ENCODE measurements around the gene SIRPA.

SIRPA gene

DNA sequence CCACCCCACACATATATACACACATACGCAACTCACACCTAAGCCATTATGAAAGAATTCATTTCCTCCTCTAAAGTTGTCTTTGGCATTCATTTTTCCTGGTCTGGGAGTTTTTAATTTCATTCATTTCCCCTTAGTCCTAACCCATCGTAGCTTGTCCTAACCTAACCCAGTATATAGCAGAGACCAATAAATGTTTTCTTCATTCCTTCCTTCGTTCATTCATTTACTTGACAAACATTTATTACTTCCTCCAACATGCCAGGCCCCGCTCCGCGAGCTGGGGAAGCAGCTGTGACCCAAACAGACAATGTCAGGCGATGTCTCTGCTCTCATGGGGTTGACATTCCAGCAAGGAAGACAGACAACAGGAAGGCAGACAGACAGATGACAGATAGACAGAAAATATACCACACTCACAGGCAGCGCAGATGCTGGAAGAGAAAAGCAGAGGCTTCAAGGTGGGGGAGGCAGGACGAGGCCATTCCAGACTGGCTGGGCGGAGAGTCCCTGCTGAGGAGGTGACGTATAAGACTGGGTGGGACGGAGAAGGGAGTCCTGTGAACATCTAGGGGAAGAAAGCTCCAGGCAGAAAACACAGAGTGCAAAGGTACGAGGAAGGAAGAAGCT, 33.7 kb upstream of the SIRPA start:
- TF ChIP-seq ZNF274 (IDR thresholded peaks at IDR 0.05; ENCODE audit: low read depth, low read length), result no peak
- H3K4me3 ChIP-seq (ENCODE audit: low read length), result no peak overlapping the region

DNA sequence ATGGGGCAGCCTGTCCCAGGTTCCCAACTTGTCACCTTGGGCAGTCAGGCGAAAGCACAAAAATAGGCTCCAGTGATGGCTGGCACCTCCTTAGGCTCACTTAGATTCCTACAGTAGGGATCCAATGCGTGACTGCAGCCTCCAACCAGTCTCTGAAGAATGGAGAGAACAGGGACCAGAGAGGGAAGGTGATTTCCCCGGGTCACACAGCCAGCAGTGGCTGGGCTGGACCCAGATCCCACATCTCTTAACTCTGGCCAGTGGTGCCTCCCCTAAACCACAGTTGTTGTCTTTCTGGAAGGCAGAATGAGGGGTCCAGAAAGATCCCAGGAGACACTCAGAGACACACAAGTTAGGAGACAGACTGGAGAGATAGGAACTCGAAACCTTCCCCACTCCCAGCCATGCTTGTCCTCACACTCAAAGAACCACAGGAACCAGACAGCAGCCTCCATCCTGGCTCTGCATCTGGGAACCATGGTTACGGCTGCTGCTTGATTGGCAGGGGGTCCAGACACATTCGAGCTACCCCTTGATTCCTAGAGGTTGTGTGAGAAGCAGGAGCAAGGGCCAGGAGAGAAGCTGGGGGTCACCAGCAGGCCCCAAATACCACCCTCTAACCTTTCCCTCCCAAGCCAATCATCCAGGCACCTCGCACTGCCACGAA, 33.1 kb upstream of the SIRPA start:
- no peak overlapping the region for H3K4me3 ChIP-seq (ENCODE audit: low read length)
- no peak for TF ChIP-seq ZNF274 (IDR thresholded peaks at IDR 0.05; ENCODE audit: low read depth, low read length)

DNA sequence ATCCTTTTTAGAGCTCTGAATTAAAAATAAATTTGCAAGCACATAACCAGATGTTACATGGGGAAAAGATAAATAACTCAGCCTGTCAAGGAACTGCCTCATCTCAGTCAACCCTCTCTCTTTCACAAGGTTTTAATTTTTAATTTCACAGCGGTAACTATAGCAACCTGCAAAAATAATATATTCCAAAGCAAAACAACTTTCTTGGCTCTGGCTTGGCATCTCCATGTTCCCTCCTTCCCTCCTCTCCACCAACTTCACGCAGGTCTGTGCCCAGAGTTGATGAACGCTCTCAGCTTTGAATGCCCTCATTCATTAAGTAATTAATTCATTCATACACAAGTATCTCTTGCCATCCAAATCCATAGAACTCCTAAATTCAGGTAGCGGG, 32.5 kb upstream of the SIRPA start:
- TF ChIP-seq ZNF274 (IDR thresholded peaks at IDR 0.05; ENCODE audit: low read depth, low read length), result no peak
- no peak overlapping the region for H3K4me3 ChIP-seq (ENCODE audit: low read length)

DNA sequence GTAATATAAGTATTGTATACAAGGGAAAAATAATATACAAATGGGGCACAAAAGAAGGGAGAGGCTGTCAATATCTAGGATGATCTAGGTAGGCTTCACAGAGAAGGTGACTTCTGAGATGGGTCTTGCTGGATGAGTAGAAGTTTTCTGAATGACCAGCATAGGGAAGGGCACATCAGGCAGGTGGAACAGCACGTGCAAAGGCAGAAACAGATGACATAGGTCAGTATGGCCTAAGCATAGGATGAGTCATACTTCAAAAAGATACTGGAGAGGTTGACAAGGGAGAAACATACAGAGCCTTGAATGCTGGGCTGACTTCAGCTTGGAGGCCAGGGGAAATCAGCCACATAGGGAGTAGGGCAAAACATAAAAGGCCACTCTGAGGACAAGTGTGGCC, 31.9 kb upstream of the SIRPA start:
- no peak overlapping the region for H3K4me3 ChIP-seq (ENCODE audit: low read length)
- TF ChIP-seq ZNF274 (IDR thresholded peaks at IDR 0.05; ENCODE audit: low read depth, low read length), result no peak

DNA sequence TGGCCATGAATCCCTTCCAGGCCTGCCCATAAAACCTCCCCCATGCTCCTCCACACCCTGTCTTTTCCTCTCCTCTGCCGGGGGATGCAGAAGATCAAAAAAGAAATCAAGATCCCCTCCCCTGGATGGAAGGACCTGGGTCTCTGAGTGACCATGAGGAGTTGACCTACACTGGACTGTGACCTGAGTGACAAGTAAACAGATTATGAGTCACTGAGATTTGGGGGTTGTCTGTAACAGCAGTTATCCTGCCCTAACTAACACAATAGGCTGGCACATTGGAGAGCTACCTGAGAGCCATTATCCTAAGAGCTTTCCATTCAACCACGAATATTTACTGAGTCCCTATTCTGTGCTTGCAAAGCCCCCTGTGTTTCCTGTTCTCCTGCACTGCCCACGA, 28.4 kb upstream of the SIRPA start:
- TF ChIP-seq ZNF274 (IDR thresholded peaks at IDR 0.05; ENCODE audit: low read depth, low read length), result no peak

DNA sequence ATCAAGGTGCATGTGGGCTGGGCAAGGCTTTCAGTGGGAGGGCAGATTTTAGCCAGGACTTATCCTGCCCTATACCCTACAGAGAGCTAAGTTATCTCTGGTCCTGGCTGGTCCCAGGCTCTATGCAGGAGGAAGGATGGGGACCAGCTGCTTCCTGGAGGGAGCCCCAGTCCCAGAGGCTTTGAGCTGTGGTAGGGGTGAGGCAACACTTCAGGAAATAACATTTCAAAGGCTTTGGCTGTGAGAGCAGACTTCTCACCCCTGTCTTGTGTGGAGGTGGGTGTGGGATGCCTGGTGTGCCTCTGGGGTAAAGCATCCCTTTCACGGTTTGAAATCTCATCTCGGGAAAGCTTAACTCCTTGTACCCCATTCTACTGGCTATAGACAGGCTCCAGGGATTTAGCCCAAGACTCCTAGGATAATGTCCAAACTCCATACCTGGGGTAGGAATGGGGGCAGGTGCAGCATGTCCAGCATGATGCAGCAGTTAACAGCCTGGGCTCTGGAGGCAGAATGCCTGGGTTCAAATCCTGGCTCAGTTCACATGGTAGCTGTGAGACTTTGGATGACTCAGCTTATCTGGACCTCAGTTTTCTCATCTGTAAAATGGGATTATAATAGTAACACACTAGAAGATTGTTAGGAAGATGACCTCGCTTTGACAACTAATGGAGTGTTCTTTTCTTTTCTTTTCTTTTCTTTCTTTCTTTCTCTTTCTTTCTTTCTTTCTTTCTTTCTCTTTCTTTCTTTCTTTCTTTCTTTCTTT, 27.5 kb upstream of the SIRPA start:
- H3K4me3 ChIP-seq (ENCODE audit: low read length), result no peak overlapping the region
- TF ChIP-seq ZNF274 (IDR thresholded peaks at IDR 0.05; ENCODE audit: low read depth, low read length), result no peak

More for the DNA sequence above, 28.4 kb upstream of the SIRPA start:
- no peak overlapping the region for H3K4me3 ChIP-seq (ENCODE audit: low read length)

DNA sequence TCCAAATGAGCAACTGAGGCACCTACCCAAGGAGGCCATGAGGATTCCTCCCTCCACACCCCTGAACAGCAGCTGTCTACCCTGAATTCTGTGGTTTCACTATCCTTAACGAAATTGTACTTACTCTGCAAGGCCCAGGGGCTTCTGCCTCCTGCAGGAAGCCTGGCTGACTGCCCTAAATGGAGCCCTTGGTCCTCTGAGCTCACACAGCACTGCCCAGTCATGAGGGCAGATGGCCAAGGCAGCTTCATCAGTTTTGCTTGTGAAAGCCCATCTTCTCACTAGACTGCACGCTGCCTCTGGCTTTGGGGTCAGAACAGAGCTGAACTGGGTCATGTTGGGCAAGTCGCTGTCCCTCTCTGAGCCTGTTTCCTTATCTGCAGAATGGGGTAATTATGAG, 26.4 kb upstream of the SIRPA start:
- TF ChIP-seq ZNF274 (IDR thresholded peaks at IDR 0.05; ENCODE audit: low read depth, low read length), result no peak
- H3K4me3 ChIP-seq (ENCODE audit: low read length), result no peak overlapping the region

DNA sequence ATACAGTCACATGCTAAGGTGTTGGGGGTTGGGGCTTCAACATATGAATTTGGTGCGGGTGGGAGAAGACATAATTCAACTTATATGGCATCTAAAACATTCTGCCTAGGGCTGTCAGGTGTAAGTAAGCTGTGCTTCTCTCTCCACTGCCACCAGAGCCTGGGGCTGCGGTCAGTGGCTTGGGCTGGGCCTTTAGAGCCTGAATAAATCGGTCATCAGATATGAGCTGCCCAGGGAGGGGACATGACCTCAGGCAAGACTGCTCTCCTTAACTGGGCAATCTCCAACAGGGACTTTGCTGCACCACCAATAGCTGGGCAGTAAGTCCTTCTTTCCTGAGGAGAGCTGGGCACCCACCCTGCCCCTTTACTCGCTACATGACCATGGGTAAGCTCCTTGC, 24.9 kb upstream of the SIRPA start:
- no peak overlapping the region for H3K4me3 ChIP-seq (ENCODE audit: low read length)
- TF ChIP-seq ZNF274 (IDR thresholded peaks at IDR 0.05; ENCODE audit: low read depth, low read length), result no peak

DNA sequence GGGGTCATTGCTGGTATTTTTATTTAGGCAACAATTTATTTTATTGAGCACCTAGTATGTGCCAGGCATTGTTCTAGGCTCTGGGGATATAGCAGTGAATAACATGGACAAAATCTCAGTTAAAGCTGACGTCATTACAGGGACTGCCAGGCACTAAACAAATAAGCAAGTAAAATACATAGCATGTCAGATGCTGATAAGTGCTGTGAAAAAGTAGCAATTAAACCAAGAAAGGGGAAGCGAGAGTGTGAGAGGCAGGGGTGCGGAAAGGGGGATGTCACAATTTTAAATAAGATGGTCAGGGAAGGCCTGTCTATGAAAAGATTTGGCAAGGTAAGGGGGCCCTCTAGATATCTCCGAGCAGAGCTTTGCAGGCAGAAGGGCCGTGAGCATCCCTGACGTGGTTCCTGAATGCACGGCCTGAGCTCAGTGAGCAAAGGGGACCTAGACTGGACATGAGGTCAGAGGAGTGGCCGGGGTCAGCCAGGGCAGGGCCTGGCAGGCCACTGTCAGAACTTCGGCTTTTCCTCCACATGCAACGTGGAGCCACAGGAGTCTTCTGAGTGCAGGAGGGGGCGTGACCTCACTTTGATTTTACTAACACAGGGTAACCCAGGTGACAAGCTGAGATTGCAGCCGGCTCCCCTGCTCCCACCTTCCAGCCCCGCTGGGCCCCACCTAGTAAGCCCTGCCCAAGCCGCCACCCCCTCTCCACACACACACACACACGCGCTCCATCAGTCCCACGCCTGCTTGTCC, 24.2 kb upstream of the SIRPA start:
- H3K4me3 ChIP-seq (ENCODE audit: low read length), result no peak overlapping the region
- TF ChIP-seq ZNF274 (IDR thresholded peaks at IDR 0.05; ENCODE audit: low read depth, low read length), result no peak

DNA sequence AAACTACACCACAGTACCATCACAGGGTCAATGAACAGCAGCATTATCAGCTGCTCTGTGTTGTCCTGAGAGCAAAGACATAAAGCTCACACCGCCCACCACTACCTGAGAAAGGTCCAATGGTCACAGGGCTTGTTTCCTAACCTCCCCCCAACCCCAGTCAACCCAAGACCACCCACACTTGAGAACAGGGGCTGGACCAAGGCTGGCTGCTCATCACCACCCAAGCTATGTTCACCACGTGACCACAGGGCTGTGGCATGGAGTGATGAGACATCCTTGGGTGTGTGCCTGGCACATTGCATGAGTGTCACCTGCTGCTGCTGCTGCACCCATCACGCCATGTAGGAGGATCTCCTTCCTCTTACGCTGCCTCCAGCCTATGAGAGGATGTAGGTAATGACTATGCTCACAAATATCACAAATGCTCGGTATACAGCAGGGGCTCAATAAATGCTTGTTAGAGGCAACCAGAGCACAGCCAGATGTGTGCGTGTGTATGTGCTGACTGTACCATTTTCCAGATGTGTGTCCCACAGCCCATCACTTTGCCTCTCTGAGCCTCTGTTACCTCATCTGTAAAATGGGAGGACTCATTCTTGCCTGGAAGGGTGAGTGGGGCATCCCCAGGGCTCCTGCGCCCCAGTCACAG, 23.3 kb upstream of the SIRPA start:
- no peak for TF ChIP-seq ZNF274 (IDR thresholded peaks at IDR 0.05; ENCODE audit: low read depth, low read length)

DNA sequence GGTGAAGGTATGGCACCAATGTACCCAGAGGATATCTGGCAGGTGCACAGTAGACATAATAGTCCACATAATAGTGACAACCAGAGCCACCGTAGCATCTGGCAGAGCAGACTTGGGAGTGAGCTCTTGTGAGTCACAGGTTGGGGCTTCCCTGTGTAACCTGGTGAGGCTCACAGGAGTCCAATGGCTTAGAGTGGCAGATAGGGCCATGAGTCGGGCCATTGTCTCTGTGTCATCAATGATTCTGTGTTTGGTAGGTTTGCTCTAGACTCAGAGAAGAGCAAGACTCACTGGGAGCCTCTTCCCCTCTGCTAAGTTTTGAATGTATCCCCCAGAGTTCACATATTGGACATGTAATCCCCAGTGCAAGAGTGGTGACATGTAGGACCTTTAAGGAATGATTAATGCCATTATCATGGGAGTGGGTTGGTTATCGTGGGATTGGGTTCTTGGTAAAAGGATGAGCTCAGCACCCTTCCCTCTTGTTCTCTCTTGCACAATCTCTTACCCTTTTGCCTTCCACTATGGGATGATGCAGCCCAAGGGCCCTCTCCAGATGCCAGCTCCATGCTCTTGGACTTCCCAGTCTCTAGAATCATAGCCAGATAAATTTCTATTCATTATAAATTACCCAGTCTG, 22.6 kb upstream of the SIRPA start:
- no peak for TF ChIP-seq ZNF274 (IDR thresholded peaks at IDR 0.05; ENCODE audit: low read depth, low read length)
- no peak overlapping the region for H3K4me3 ChIP-seq (ENCODE audit: low read length)

More for the DNA sequence above, 23.3 kb upstream of the SIRPA start:
- H3K4me3 ChIP-seq (ENCODE audit: low read length), result no peak overlapping the region

DNA sequence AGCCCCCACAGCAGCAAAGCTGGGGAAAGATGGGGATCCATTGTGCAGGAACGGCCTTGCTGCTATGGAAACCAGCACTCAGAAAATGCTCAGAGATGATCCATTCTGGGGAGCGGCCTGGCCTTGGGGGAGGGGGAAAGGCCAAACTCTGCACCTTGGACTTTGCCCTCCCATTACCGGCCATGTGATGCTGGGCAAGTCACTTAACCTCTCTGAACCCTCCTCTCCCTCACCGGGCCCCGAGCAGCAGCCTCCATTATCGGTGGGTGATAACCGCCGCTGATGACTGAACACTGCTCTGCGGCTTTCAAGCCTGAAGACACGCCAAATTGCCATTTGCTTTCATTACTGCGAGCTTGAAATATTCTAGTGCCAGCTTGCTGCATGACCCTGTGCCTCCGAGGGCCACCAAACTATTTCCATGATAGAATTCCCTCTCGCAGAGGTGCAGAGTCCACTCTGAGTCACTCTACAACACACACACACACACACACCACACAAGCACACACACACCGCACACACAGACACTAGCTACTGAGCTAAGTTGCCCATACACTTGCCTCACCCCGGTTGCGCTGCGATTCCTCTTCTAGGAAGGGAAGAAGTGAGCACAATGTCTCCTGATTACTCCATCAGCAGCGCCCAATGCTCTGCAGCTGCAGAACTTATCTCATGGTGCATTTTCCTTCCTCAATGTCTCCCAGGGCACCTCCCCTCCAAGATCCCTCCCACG, 20.6 kb upstream of the SIRPA start:
- no peak overlapping the region for H3K4me3 ChIP-seq (ENCODE audit: low read length)
- TF ChIP-seq ZNF274 (IDR thresholded peaks at IDR 0.05; ENCODE audit: low read depth, low read length), result no peak

DNA sequence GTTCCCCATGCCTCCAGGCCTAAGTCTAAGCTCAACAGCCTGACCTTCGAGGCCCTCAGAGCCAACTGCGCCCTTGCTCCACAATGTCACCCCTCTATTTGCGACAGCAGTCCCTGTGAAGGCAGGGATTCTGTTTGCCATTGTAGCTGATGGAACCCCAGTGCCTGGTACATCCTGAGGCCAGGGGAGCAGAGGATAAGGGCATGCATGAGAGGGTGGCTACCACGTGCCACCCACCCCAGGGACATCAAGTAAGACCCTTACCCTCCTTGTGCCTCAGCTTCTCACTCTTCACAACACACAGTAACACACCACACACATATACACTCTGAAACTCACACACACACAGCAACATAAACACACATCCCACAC, 20.0 kb upstream of the SIRPA start:
- no peak overlapping the region for H3K4me3 ChIP-seq (ENCODE audit: low read length)
- TF ChIP-seq ZNF274 (IDR thresholded peaks at IDR 0.05; ENCODE audit: low read depth, low read length), result no peak
